Upper lobe of right lung (tissue), 1 donor: ENCODE results near the gene DNAH14. TPM values are rescaled to one million over a fixed set of nuclear protein-coding genes. Genes with fewer than 3 reads are reported as not detected.

Experiments
- ATAC-seq: fragments of 200-7000 bp; cut with Tn5 transposase; one replicate; pipeline ENCODE4 v1.9.1; 2020; ENCODE audit warnings: mild to moderate bottlenecking, moderate library complexity
- DNase-seq: peaks from one replicate; pipeline ENCODE4 v3.0.0-alpha.2; 2020
- H3K27ac ChIP-seq: fragments of 200-600 bp; one replicate; pipeline ENCODE4 v1.8.0; 2022
- H3K27me3 ChIP-seq: fragments of 200-600 bp; one replicate; pipeline ENCODE4 v1.8.0; 2022; ENCODE audit warnings: mild to moderate bottlenecking
- H3K36me3 ChIP-seq: fragments of 200-600 bp; one replicate; pipeline ENCODE4 v1.8.0; 2022
- H3K4me1 ChIP-seq: fragments of 200-600 bp; one replicate; pipeline ENCODE4 v1.8.0; 2022
- H3K4me3 ChIP-seq: fragments of 200-600 bp; one replicate; pipeline ENCODE4 v1.8.0; 2022; ENCODE audit warnings: mild to moderate bottlenecking
- H3K9me3 ChIP-seq: fragments of 200-600 bp; one replicate; pipeline ENCODE4 v1.8.0; 2022
- intact Hi-C: fragments of 100-400 bp; cut with DNase I; formaldehyde crosslinking; loops from one replicate; pipeline ENCODE4 v1.11.0; 2022
- total RNA-seq: library from RNA; stranded (reverse); fragmentation: NEBNext Ultra II Directional; extraction: Animal tissue kit (Norgen Biotek cat#: 25700); gene quantifications from one replicate; pipeline ENCODE4 v1.2.1, GENCODE V29; 2021
- TF ChIP-seq, protein P1 (sequence below): fragments of 200-600 bp; IDR thresholded peaks from one replicate; pipeline ENCODE4 v1.8.0; 2022; ENCODE audit warnings: antibody characterized with exemption
- donor health status: DM: no; HTN: yes; CAD: no; lungs with severe emphysema.

Gene DNAH14
- total RNA-seq, 1 donor from 2014 or later: 14.9 TPM

DNA sequence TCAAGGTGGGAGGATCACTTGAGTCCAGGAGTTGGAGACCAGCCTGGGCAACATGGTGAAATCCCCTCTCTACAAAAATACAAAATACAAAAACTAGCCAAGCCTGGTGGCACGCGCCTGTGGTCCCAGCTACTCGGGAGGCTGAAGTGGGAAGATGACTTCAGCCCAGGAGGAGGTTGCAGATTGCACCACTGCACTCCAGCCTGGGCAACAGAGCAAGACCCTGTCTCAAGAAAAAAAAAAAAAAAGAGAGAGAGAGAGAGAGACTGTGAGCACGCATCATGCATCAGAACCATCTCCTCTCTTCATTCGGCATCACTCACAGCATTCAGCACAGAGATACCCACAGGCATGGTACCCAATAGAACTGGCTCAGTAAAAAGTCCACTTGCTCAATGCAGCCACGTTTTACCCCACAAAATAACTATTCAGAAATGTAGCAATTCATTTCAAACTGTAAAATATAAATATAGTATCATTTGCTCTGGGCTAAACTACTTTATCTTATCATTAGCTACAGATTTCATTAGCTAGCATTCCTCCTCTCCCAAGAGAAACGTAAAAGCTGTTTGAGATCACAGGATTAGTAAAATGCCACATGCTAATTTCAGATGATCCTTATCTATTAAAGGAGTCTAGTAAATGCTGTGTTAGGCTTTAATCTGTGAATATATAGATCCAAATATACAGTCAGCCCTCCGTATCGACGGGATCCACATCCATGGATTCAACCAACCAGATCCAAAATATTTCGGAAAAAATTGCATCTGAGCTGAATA is 486.7 kb downstream of the DNAH14 start:
- Histone ChIP-seq H3K27me3 (no peaks in the 10 kb centered on the region), H3K4me3 (no peak overlapping the region), H3K27ac (no peak overlapping the region), H3K4me1 (no peaks in the 10 kb centered on the region), H3K9me3 (no peaks in the 10 kb centered on the region), H3K36me3 (peaks cover 81% of the 10 kb centered on the region)
- intact Hi-C loops: no loop called here
- TF ChIP-seq, protein P1, sequence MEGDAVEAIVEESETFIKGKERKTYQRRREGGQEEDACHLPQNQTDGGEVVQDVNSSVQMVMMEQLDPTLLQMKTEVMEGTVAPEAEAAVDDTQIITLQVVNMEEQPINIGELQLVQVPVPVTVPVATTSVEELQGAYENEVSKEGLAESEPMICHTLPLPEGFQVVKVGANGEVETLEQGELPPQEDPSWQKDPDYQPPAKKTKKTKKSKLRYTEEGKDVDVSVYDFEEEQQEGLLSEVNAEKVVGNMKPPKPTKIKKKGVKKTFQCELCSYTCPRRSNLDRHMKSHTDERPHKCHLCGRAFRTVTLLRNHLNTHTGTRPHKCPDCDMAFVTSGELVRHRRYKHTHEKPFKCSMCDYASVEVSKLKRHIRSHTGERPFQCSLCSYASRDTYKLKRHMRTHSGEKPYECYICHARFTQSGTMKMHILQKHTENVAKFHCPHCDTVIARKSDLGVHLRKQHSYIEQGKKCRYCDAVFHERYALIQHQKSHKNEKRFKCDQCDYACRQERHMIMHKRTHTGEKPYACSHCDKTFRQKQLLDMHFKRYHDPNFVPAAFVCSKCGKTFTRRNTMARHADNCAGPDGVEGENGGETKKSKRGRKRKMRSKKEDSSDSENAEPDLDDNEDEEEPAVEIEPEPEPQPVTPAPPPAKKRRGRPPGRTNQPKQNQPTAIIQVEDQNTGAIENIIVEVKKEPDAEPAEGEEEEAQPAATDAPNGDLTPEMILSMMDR: no peak
- DNase-seq: no peak
- no peak for ATAC-seq

DNA sequence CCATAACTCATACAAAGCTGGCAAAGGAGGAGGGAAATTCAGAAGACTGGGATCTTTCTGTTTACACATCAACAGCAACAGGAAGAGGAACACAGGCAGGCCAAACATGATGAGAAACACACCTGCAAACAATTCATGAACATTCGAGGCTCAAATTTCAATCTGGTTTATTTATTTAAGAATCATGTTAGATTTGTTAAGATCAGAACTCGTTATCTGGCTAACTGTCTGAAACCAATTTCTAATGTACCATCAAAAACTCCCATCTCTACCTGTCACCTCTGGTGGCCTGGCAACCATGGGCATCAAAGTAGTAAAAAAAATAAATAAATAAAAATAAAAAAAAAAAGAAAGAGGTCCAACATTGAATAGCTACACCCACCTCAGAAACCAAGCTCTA is 488.6 kb downstream of the DNAH14 start:
- Histone ChIP-seq H3K4me1 (peaks cover 8% of the 10 kb centered on the region), H3K27me3 (no peaks in the 10 kb centered on the region), H3K36me3 (peaks cover 77% of the 10 kb centered on the region), H3K9me3 (no peaks in the 10 kb centered on the region), H3K27ac (no peak overlapping the region), H3K4me3 (no peak overlapping the region)
- no peak for DNase-seq
- no peak for ATAC-seq
- TF ChIP-seq, protein P1: no peak
- intact Hi-C loops: no loop called here

DNA sequence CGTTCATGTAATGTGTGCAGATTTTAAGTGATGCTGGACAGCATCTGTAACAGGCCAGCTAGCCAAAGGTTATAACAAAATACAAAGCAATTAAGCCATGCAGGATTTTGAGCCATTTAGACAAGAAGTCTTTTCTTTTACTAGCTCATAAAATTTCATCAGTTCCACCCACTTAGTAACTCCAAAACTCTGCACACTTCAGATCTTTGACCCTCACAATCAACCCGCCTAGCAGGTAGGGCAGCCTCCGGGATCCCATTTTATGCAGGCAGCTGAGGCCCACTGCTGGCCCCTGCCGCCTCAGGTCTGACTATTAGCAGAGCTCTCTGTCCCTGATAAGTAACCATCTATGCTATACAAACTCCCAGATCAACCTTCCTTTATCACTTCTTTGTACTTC is 489.1 kb downstream of the DNAH14 start:
- no peak overlapping the region for H3K4me3 ChIP-seq
- H3K27ac ChIP-seq: no peak overlapping the region
- DNase-seq: no peak
- TF ChIP-seq, protein P1: no peak
- intact Hi-C loops: no loop called here
- H3K27me3 ChIP-seq: no peaks in the 10 kb centered on the region
- H3K36me3 ChIP-seq: peaks cover 77% of the 10 kb centered on the region
- no peak for ATAC-seq
- H3K4me1 ChIP-seq: peaks cover 12% of the 10 kb centered on the region
- no peaks in the 10 kb centered on the region for H3K9me3 ChIP-seq

DNA sequence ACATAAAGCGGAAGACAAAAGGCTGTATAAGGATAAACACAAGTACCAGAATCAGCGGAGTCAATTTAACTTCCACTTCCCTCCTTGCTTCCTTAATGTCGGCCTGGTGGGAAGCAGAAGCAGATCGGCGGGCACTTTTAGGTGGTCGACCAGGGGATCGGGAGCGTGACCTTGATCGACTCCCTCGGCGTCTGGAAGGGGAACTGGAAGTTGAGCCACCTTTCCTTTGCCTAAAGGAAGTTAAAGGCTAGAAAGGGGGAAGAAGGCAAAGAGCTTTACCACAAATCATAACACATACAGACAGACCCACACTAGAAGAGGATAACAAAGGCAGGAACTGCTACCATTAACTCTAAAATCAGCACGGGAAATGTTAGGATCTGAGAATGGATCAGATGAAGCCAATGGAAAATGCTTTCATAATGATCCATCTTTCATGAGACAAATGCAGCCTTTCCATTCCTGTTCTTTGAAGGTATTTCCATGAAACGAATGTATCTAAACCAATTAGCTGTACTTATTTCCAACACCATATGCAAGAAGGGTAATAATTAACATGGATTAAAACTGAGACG is 492.6 kb downstream of the DNAH14 start:
- TF ChIP-seq, protein P1: no peak
- Histone ChIP-seq H3K4me1 (peaks cover 35% of the 10 kb centered on the region), H3K27ac (no peak overlapping the region), H3K36me3 (peaks cover 49% of the 10 kb centered on the region), H3K9me3 (no peaks in the 10 kb centered on the region), H3K27me3 (no peaks in the 10 kb centered on the region), H3K4me3 (no peak overlapping the region)
- DNase-seq (no peak), ATAC-seq (peak; percentile 33)
- intact Hi-C loops: no loop called here

DNA sequence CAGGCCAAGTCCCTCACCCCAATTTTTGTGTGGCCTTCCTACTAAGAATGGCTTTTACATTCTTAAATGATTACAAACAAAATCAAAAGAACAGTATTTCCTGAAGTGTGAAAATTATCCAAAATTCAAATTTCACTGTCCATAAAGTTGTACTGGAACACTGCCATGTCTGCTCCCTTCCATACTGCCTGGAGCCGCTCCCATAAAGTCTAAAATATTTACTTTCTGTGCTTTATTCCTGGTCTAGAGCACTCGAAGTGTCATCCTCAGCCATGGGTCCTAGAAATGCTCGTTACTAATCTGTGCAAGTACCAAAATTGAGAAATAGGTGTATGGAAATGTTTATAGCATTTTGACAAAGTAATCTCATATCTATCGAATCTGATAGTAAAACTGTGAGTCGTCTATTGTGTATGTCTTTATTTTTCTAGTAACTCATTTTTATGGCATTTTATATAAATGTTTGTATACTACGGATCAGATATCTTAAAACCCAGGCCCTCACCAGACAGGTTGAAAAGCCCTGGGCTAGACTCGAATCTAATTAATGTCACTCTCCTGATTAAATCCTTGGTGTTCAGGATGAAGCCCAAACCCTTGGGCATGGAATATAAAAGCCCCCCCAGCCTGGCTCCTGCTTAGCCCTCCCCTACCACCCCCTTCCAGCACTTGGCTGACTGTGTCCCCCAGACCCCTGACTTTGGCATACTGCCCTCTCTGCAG is 493.5 kb downstream of the DNAH14 start:
- intact Hi-C loops: no loop called here
- TF ChIP-seq, protein P1: no peak
- DNase-seq (no peak), ATAC-seq (no peak)
- peaks cover 41% of the 10 kb centered on the region for H3K36me3 ChIP-seq
- no peaks in the 10 kb centered on the region for H3K27me3 ChIP-seq
- no peaks in the 10 kb centered on the region for H3K9me3 ChIP-seq
- H3K27ac ChIP-seq: no peak overlapping the region
- peaks cover 35% of the 10 kb centered on the region for H3K4me1 ChIP-seq
- H3K4me3 ChIP-seq: no peak overlapping the region
